Fibroblast of villous mesenchyme (primary cell): ENCODE data around the gene EDIL3. TPM values are rescaled to one million over a fixed set of nuclear protein-coding genes. Genes with fewer than 3 reads are reported as not detected.
A peak's percentile ranks its signal among the peaks of the same experiment; 100 is the strongest.

Experiments used
- DNase-seq: peaks from one replicate; pipeline ENCODE4 v3.0.0-alpha.2; 2010; ENCODE audit warnings: low read depth
- H3K4me3 ChIP-seq: 2 replicates; pipeline ENCODE4 v1.5.1; 2011; ENCODE audit warnings: low read depth, mild to moderate bottlenecking, low read length
- CTCF ChIP-seq: IDR thresholded peaks from 2 replicates; pipeline ENCODE4 v1.5.1; 2012; ENCODE audit warnings: low read depth, mild to moderate bottlenecking, low read length; ENCODE audit not compliant: insufficient read depth
- total RNA-seq: library from RNA; depleted of rRNA; stranded (reverse); fragments of >200 nt; gene quantifications from 2 replicates; pipeline ENCODE4 v1.2.3, GENCODE V29; 2012

EDIL3 gene
- total RNA-seq, 1 donor = 57.0 TPM

GRCh38 chr5:84260140-84260539, 124.5 kb downstream of the EDIL3 start:
- no peak for DNase-seq
- H3K4me3 ChIP-seq = no peak overlapping the region
- TF ChIP-seq CTCF = no peak

GRCh38 chr5:84259283-84260045, 125.2 kb downstream of the EDIL3 start:
- no peak for DNase-seq
- TF ChIP-seq CTCF = no peak
- H3K4me3 ChIP-seq = no peak overlapping the region

GRCh38 chr5:84257061-84257460, 127.6 kb downstream of the EDIL3 start:
- H3K4me3 ChIP-seq = no peak overlapping the region
- no peak for DNase-seq
- TF ChIP-seq CTCF = no peak

- TF ChIP-seq CTCF = peak; percentile 55
- H3K4me3 ChIP-seq = no peak overlapping the region
- peak; percentile 43 for DNase-seq
Observed at GRCh38 chr5:84255315-84255714, 129.4 kb downstream of the EDIL3 start.

GRCh38 chr5:84253946-84254345, 130.7 kb downstream of the EDIL3 start:
- H3K4me3 ChIP-seq = no peak overlapping the region
- no peak for TF ChIP-seq CTCF
- DNase-seq = no peak

GRCh38 chr5:84251503-84251902, 133.2 kb downstream of the EDIL3 start:
- H3K4me3 ChIP-seq = no peak overlapping the region
- DNase-seq = no peak
- TF ChIP-seq CTCF = no peak

- TF ChIP-seq CTCF = no peak
- no peak overlapping the region for H3K4me3 ChIP-seq
- DNase-seq = peak; percentile 79
Observed at GRCh38 chr5:84249918-84250630, 134.6 kb downstream of the EDIL3 start.
